CD4-positive, alpha-beta T cell treated with Interleukin-17A for 1 hour (primary cell): ENCODE data around the gene BTBD10.

ENCODE experiments used
- DNase-seq: peaks from one replicate; pipeline ENCODE4 v3.0.0-alpha.2; 2020

Gene BTBD10

GRCh38 chr11:13462901-13463778 is at the start of gene BTBD10:
TSS of gene BTBD10 (minus strand) at chr11:13463222. CDS start at chr11:13445124, 18,098 bp downstream.
- DNase-seq = peak; percentile 96

DNA sequence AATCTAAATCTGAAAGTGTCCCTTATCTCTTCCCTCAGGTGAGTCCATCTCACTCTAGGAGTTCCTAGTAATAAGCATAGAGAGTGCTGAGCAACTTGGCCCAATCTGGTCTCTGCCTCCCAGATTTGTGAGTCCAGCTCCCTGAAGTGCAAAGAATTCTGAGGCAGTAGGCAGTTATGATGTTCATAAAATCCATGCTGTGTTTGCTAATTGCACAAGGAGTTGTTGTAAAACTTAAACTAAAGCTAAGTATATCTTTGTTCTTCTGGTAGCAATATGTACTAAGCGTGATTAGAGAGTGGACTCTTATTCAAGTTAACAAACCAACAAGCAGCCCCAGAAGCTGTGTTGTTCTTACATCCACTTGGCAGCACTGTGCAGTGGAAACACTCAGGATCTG is 40.4 kb upstream of the BTBD10 start:
- no peak for DNase-seq

DNA sequence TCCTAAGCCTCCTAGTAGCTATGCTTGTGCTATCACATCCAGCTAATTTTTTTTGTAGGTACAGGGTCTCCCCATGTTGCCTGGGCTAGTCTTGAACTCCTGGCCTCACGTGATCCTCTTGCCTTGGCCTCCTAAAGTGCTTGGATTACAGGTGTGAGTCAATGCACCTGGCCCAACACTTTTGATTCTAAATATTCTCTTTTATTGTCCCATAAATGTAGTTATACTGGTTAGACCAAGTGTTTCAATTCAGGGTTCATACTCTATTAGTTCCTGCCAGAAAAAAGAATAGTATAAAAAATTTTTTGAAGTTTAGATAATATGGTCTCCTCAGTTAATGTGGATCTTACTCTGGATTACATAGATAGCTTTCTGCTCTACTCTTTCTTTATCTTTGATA is 39.5 kb upstream of the BTBD10 start:
- DNase-seq = no peak

GRCh38 chr11:13495929-13496328 is 32.9 kb upstream of the BTBD10 start, which contains the start of gene PTH:
TSS of gene PTH (minus strand) at chr11:13495997. CDS start at chr11:13492855, 3,142 bp downstream.
- DNase-seq = no peak

- DNase-seq = no peak
Measured at GRCh38 chr11:13494051-13494450, 31.0 kb upstream of the BTBD10 start.

- DNase-seq = peak; percentile 55
Measured at GRCh38 chr11:13487661-13488030, 24.6 kb upstream of the BTBD10 start.

- DNase-seq = peak; percentile 76
Measured at GRCh38 chr11:13486926-13487660, 24.1 kb upstream of the BTBD10 start.

- DNase-seq = no peak
Measured at GRCh38 chr11:13480198-13480597, 17.2 kb upstream of the BTBD10 start.

DNA sequence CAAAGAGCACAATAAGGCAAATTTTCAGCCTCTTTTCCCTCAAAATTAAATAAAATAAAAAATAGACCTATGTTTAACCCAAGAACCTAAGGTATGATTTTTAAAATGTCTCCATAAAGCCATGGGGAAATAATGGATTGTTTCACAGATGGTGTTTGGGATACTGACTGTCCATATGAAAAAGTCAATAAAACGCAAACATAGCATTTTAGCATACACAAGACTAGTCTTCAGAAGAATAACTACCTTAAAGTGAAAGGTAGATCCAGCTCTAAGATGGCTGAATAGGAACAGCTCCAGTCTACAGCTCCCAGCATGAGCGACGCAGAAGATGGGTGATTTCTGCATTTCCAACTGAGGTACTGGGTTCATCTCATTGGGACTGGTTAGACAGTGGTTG is 16.7 kb upstream of the BTBD10 start:
- no peak for DNase-seq

DNA sequence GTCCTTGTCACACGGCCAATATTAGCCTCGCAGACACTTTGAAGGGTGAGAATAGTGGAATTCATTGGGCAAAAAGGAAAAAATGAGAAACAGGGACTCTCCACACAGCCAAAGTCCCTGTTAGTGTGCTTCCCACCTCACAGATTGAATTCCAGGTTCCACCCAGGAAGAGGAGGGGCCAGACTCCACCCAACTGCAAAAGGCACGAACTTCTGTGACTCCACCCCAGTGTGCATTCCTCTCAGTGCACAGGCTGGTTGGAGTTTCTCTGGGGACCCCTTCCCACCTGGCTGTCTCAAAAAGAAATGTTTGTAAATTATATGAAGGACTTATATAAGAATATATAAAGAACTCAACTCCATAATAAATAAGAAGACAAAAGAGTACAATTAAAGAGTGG is 12.1 kb upstream of the BTBD10 start:
- DNase-seq = no peak

GRCh38 chr11:13473013-13473722 is 10.1 kb upstream of the BTBD10 start:
- no peak for DNase-seq

- DNase-seq = no peak
Measured at GRCh38 chr11:13468750-13469149, 5.7 kb upstream of the BTBD10 start.

GRCh38 chr11:13465909-13466371 is 2.9 kb upstream of the BTBD10 start:
- peak; percentile 36 for DNase-seq

DNA sequence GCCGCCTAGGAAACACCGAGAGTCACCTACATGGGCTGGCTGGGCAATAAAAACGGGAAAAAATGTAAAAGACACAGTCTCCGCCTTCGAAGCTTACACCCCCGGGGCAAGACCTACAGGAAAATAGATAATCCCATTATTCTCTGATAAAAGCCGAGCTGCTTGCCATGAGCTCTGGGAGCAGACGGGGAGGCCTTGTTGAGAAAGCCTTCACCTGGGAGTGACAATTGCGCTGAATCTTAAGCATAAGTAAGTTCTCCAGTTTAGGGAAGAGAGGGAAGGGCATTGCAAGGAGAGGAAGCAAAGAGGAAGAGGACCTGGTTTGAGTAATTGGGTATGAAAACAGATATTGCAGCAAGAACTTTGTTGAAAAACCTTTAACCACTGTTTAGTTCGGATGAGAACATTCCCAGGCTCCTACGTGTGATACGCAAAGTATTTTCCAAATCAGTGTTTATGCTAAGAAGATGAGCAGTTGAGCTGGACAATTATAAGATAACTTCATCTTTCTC is 813 bp upstream of the BTBD10 start:
- DNase-seq = no peak

DNA sequence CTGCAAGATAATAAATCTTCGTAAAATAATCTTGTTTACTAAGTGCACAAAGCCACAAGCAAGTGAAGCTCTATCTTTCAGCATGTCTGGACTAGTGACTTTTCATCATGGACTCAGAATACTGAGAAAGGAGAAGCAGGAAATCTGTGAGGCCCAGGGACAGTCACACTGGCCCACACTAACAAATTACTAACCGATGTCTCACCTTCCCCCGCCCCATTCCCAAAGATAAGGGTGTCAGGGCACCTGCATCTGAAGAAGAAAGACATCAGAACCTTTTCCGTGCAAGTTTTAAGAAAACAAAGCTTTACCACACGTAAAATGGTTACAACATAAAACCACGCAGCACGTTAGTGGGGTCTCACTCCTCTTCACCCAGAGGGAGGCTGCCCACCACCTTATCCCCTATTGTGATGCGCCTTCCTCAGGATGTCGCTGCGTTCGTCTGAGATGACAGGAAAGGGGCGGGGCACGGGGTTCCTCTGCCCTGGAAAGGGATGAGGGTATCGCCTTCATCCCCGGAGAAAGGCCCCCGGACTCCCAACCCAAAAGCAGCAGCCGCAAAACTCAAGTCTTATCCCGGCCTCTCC is 616 bp downstream of the BTBD10 start:
- peak; percentile 57 for DNase-seq

DNA sequence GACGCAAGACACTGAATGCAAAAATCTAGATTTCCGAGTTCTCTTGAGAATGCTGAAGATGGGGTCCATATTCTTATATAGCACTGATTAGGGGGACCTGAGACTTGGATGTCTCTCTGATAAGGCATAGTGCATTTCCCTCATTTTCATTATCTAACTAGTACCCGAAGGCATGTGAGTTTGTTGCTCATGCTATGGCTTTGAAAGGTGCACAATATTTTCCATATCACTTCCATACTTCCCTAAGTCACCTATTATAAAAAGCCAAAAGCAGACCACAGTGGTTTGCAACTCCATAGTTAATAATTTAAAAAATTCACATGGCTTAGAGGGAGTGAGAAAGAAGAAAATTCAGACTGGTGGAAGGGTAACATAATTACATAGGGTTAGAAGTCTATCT is 1.7 kb downstream of the BTBD10 start:
- no peak for DNase-seq

DNA sequence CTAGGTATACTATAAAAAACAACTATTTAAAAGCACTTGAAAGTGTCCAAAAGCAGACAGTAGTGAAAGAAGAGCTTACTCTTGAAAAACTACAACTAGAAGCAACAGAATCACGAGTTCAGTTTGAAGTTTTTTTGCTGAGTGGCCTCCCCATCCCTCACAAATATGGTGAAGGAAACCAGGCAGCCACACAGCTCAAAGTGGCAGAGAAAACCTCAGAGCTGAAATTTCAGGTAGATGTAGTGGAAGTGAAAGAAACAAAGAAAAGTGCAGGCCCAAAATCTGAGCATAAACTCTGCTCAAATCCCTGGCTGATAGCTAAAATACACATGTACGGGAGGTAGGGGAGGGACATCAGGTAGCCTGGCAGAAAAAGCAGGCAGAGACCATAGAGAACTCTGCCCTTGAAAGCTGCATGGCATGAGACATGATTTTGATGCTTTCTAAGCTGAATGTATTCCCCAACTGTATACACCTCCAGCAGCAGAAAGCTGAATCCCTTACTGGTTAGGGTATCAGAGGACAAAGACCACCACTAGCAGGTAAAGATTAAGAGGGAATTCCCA is 12.1 kb downstream of the BTBD10 start:
- no peak for DNase-seq

DNA sequence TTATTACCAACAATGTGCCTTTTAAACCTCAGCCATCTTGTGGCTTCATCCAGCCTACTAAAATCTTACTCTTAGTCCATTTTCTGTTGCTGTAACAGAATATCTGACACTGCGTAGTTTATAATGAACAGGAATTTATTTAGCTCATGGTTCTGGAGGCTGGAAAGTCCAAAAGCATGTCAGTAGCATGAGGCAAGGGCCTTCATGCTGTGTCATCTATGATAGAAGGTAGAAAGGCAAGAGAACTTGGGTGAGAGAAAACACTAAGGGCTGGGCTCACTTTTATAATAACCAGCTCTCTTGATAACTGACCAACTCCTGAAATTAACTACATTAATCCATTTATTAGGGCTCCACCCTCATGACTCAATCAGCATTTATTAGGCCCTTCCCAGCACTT is 13.5 kb downstream of the BTBD10 start:
- no peak for DNase-seq

GRCh38 chr11:13448876-13449275 is 14.1 kb downstream of the BTBD10 start:
- no peak for DNase-seq

GRCh38 chr11:13446444-13446843 is 16.6 kb downstream of the BTBD10 start:
- DNase-seq = no peak

DNA sequence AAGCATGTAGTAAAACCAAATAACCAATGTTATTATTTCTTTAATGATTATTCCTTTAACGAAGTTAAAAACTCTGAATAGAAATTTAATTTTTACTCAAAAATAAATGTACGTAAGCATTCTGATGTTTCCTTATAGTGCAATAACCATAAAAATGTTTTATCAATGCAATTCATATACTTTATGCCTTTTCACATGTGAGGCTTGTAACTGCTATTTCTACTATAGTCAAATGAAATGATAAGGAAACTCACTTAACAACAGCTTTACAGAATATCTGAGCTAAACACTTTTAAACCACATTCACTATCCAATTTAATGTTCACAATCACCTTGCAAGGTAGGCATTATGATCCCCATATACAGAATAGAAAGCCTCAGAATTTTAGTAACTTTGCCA is 17.4 kb downstream of the BTBD10 start:
- DNase-seq = no peak

DNA sequence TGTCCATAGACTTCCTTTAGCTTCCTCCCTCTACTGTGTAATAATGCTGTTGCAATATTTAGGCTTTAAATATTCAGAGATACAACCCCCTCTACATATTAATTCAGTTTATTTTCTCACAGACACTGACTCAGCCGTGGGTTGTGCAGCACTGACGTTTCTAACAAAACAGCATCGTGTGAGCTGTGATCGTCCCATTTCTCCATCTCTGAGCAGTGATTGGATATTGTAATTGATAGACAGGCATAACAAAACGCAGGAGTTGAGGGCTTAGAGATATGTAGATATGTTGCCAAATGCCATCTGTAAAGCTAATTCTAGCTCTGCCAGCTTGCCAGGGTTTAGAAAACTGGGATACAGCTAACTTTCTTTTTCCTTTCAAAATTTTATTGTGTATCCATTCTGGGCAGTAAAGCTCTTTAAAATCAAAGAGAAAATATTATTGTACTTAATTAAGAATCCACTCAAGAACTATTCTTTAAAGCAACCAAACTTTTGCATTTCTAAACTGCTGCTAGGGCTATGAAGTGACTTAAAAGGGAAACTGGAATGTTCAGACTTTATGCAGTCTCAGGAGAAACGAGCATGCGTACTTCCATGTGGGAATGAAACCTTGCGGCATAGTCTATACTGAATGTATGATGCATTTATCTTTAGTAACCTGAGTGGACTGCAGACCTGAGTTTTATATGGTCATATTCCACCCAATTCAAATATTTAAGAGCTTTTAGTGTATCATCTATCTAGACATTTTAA is 22.7 kb downstream of the BTBD10 start:
- no peak for DNase-seq
